C4-2B (cell line): ENCODE measurements around the gene SLC24A4.

Source experiments
- CTCF ChIP-seq: fragments of 450-650 bp; conservative IDR thresholded peaks from 2 replicates; pipeline ENCODE4 v1.5.1; 2017; ENCODE audit warnings: mild to moderate bottlenecking
- ZFX ChIP-seq: fragments of 450-650 bp; IDR thresholded peaks from 2 replicates; pipeline ENCODE4 v1.6.1; 2017

DNA sequence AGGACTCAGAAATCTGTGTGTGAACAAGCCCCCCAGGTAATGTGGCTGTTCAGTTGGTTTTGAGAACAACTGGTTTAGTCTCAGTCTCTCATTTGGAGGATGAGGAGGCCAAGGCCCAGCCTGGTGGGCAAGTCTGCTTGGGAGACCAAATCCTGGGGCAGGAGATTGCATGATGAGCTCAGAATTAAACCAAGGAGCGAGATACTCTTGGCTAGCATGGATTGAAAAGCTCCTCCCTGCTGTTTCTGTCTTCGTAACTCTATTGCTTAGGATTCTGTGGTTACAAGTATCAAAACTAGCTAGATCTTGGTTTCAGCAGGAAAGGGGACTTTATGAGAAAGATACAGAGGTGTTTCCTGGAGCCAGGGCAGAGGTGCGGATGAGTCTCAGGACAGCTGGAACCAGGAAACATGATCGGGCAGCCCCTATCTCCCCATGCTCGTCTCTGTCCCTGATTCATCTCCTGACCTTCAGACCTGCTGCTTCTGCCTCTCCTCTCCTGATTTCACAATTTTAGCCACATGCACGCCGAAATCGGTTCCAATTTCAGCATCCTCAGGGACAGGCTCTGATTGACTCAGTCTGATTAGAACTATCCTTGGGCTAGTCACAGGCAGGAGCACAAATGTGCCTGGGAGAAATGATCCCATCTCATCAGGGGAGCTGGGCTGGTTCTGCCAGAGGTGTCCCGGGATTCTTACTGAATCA lies 150.4 kb downstream of the SLC24A4 start:
- TF ChIP-seq CTCF (no peak), ZFX (no peak)
